CD14-positive monocyte (primary cell): Measurements from ENCODE around the gene SLC25A17. TPM values are rescaled to one million over a fixed set of nuclear protein-coding genes. Genes with fewer than 3 reads are reported as not detected.

Experiments used
- DNase-seq, 3 donors: peaks; one replicate each; pipeline ENCODE4 v3.0.0-alpha.2; 2011 to 2022
- H2AFZ ChIP-seq: 2 replicates; pipeline ENCODE4 v1.6.0; 2012; ENCODE audit warnings: mild to moderate bottlenecking, low read depth, low read length, inconsistent platforms; ENCODE audit not compliant: insufficient read depth, poor library complexity, severe bottlenecking
- H3K27ac ChIP-seq, 2 donors: 1 replicate in 1 of 2; 2 replicates in 1 of 2; pipeline ENCODE4 v1.5.1; 2012 to 2013; ENCODE audit warnings: low read length in 2 of 2, control low read depth in 1 of 2, inconsistent platforms in 1 of 2, low read depth in 1 of 2, mild to moderate bottlenecking in 1 of 2
- H3K27me3 ChIP-seq, 2 donors: one replicate each; pipeline versions ENCODE4 v1.6.0 to v1.6.1; 2011 to 2013; ENCODE audit warnings: low read length in 2 of 2; ENCODE audit not compliant: control insufficient read depth in 2 of 2, insufficient read depth in 2 of 2
- H3K36me3 ChIP-seq, 2 donors: replicated peaks in 1 of 2; 1 replicate in 1 of 2; 2 replicates in 1 of 2; pipeline versions ENCODE4 v1.5.1 to v1.6.1; 2012 to 2013; ENCODE audit warnings: low read length in 2 of 2, control low read depth in 1 of 2, inconsistent platforms in 1 of 2, mild to moderate bottlenecking in 1 of 2; ENCODE audit not compliant: insufficient read depth in 2 of 2, control insufficient read depth in 1 of 2
- H3K4me1 ChIP-seq, 2 donors: 1 replicate in 1 of 2; 2 replicates in 1 of 2; pipeline versions ENCODE4 v1.5.1 to v1.6.1; 2012 to 2013; ENCODE audit warnings: low read length in 2 of 2, control low read depth in 1 of 2, inconsistent platforms in 1 of 2, mild to moderate bottlenecking in 1 of 2, moderate library complexity in 1 of 2; ENCODE audit not compliant: insufficient read depth in 2 of 2, control insufficient read depth in 1 of 2
- H3K4me2 ChIP-seq: replicated peaks from 2 replicates; pipeline ENCODE3; 2012; ENCODE audit warnings: low read length, moderate library complexity, mild to moderate bottlenecking; ENCODE audit not compliant: poor library complexity, severe bottlenecking; ENCODE audit errors: extremely low read depth
- H3K4me3 ChIP-seq, 3 experiments: fragments of 200-600 bp in 1 of 3; sonication (generic) in 1 of 3; replicated peaks in 1 of 3; 1 replicate in 2 of 3; 2 replicates in 1 of 3; pipeline ENCODE4 v1.5.1; 2011 to 2013; ENCODE audit warnings: low read length in 3 of 3, mild to moderate bottlenecking in 3 of 3, control low read depth in 2 of 3, low read depth in 2 of 3, inconsistent platforms in 1 of 3, moderate library complexity in 1 of 3
- H3K79me2 ChIP-seq: 2 replicates; pipeline ENCODE4 v1.6.0; 2012; ENCODE audit warnings: mild to moderate bottlenecking, control low read depth, inconsistent platforms, low read length, moderate library complexity; ENCODE audit not compliant: insufficient read depth
- H3K9ac ChIP-seq: 2 replicates; pipeline ENCODE4 v1.6.0; 2017; ENCODE audit warnings: low read length, mild to moderate bottlenecking; ENCODE audit not compliant: insufficient read depth, poor library complexity, severe bottlenecking
- H3K9me3 ChIP-seq, 2 donors: replicated peaks in 1 of 2; 1 replicate in 1 of 2; 2 replicates in 1 of 2; pipeline versions ENCODE4 v1.5.1 to v1.6.1; 2012 to 2013; ENCODE audit warnings: low read length in 2 of 2, control low read depth in 1 of 2; ENCODE audit not compliant: control insufficient read depth in 1 of 2, insufficient read depth in 1 of 2
- H4K20me1 ChIP-seq: 2 replicates; pipeline ENCODE4 v1.6.0; 2012; ENCODE audit warnings: mild to moderate bottlenecking, low read length, control low read depth, moderate library complexity; ENCODE audit not compliant: insufficient read depth
- H3K27ac Mint-ChIP-seq, 7 donors: one replicate each; pipeline ENCODE4 v1.8.0; 2020; ENCODE audit warnings: mild to moderate bottlenecking in 7 of 7, mixed read lengths in 7 of 7, moderate library complexity in 6 of 7, inconsistent platforms in 2 of 7
- H3K27me3 Mint-ChIP-seq, 3 donors: one replicate each; pipeline ENCODE4 v1.8.0; 2021 to 2022; ENCODE audit warnings: low read depth in 3 of 3, mild to moderate bottlenecking in 3 of 3, mixed read lengths in 3 of 3, moderate library complexity in 3 of 3, inconsistent platforms in 1 of 3
- H3K36me3 Mint-ChIP-seq, 2 donors: one replicate each; pipeline ENCODE4 v1.8.0; 2020; ENCODE audit warnings: mixed read lengths in 2 of 2, inconsistent platforms in 1 of 2, mild to moderate bottlenecking in 1 of 2
- H3K4me1 Mint-ChIP-seq: one replicate; pipeline ENCODE4 v1.8.0; 2020; ENCODE audit warnings: mild to moderate bottlenecking, mixed read lengths
- H3K4me3 Mint-ChIP-seq, 2 donors: one replicate each; pipeline ENCODE4 v1.8.0; 2020; ENCODE audit warnings: mild to moderate bottlenecking in 2 of 2, mixed read lengths in 2 of 2, moderate library complexity in 1 of 2
- H3K9me3 Mint-ChIP-seq, 7 donors: one replicate each; pipeline ENCODE4 v1.8.0; 2020 to 2022; ENCODE audit warnings: mixed read lengths in 7 of 7, mild to moderate bottlenecking in 6 of 7, moderate library complexity in 6 of 7, inconsistent platforms in 2 of 7
- CTCF ChIP-seq: fragments of 200-600 bp; IDR thresholded peaks from one replicate; pipeline ENCODE4 v1.8.0; 2022; ENCODE audit warnings: antibody characterized with exemption, mild to moderate bottlenecking
- WGBS: methylation state at CpG from one replicate; pipeline ENCODE4 v1.1.5; 2013; ENCODE audit warnings: missing lambda C conversion rate; ENCODE audit not compliant: insufficient coverage; 5-methylcytosine and 5-hydroxymethylcytosine counted together
- intact Hi-C, 2 donors: fragments of 100-400 bp; cut with micrococcal nuclease; formaldehyde crosslinking; loops; one replicate each; pipeline versions ENCODE4 v1.15.0 to v1.15.1; 2023
- polyA plus RNA-seq, 3 donors: library from polyadenylated mRNA; depleted of rRNA in 1 of 3; unstranded in 2 of 3; stranded (reverse) in 1 of 3; fragments of 300-500 nt in 2 of 3; fragments of >200 nt in 1 of 3; fragmentation: Illumina TruSeq in 2 of 3; gene quantifications; 1 replicate in 2 of 3; 2 replicates in 1 of 3; pipeline ENCODE4 v1.2.3, GENCODE V29; 2012 to 2021

SLC25A17 gene
- polyA plus RNA-seq, 3 donors = 7.3 to 10.6 (median 8.8) TPM

DNA sequence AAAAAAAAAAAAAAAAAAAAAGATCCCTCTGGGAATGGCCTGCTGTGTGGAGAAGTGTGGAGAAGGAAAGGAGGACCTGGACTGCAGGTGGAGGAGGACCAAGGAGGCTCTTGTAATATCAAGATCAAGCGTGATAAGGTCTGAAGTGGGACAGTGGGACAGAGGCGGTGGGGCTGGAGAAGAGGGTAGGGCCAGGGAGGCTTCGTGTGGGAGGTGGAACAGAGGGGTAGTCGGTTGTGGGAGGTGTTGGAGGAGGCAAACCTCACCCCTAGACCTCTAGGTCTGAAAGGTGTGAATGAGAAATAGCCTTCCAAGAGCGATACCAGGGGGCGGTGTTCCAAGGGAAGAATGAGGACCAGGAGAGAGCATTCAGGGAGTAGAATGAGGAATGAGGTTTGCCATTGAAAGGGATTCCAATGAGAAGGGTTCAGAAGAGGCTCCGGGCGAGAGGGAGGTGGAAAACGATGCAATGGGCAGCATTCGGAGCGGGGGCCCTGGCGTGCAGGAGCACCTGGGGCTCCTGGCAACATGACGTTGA, 95.7 kb downstream of the SLC25A17 start:
- no peak for DNase-seq
- no peaks in the 10 kb centered on the region for H4K20me1 ChIP-seq
- no peaks in the 10 kb centered on the region for H3K27me3 ChIP-seq
- intact Hi-C loops = no loop called here
- H3K27ac Mint-ChIP-seq = peak overlapping the region in 1 of 7 donors; percentile 8
- TF ChIP-seq CTCF = no peak
- H3K4me1 ChIP-seq = peaks cover 0 to 8% of the 10 kb centered on the region in 2 donors
- H3K4me1 Mint-ChIP-seq = peaks cover 11% of the 10 kb centered on the region
- H3K9ac ChIP-seq = no peak overlapping the region
- no peak overlapping the region for H3K27ac ChIP-seq
- H3K4me2 ChIP-seq = no peak overlapping the region
- H3K4me3 Mint-ChIP-seq = no peak overlapping the region
- no peaks in the 10 kb centered on the region for H3K9me3 ChIP-seq
- H3K36me3 ChIP-seq = no peaks in the 10 kb centered on the region
- H3K9me3 Mint-ChIP-seq = peaks cover 0 to 1% (median 0%) of the 10 kb centered on the region in 7 donors
- 100% methylated on average over 6 of the region's 13 CpGs for WGBS
- no peaks in the 10 kb centered on the region for H3K79me2 ChIP-seq
- H3K27me3 Mint-ChIP-seq = peaks cover 1 to 4% (median 2%) of the 10 kb centered on the region in 3 donors
- no peak overlapping the region for H2AFZ ChIP-seq
- no peaks in the 10 kb centered on the region for H3K36me3 Mint-ChIP-seq
- no peak overlapping the region for H3K4me3 ChIP-seq

DNA sequence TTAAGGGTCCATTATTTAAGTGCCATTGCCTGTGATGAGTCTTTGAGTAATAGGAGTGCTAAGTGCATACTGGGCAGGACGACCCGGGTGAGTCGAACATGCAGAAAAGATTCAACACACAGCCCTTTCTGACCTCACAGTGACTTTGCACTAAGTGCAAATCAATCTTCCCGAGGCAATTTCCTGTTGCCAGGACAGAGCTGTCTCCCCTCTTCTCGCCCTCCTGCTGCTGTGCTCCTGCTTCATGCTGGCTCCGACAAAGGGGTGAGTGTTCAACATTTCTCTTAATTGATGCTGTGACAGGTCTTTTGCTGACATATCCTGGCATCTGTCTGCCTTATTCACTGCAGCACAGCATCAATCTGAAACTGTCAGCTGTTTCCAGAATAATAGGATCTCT, 97.9 kb downstream of the SLC25A17 start:
- WGBS = 0% methylated on average over 5 of the region's 6 CpGs

More for the DNA sequence above, 97.9 kb downstream of the SLC25A17 start:
- no peaks in the 10 kb centered on the region for H3K79me2 ChIP-seq
- H2AFZ ChIP-seq = peak overlapping the region; percentile 11
- no peaks in the 10 kb centered on the region for H4K20me1 ChIP-seq
- H3K27me3 Mint-ChIP-seq = peaks cover 1 to 5% (median 2%) of the 10 kb centered on the region in 3 donors
- no peaks in the 10 kb centered on the region for H3K27me3 ChIP-seq
- H3K9ac ChIP-seq = no peak overlapping the region
- H3K27ac Mint-ChIP-seq = no peak overlapping the region
- DNase-seq = peak in 1 of 3 donors; percentile 5
- H3K27ac ChIP-seq = no peak overlapping the region
- H3K4me3 ChIP-seq = no peak overlapping the region
- no peaks in the 10 kb centered on the region for H3K9me3 ChIP-seq
- H3K9me3 Mint-ChIP-seq = peaks cover 0 to 2% (median 0%) of the 10 kb centered on the region in 7 donors
- TF ChIP-seq CTCF = no peak
- no peak overlapping the region for H3K4me2 ChIP-seq
- peaks cover 0 to 8% of the 10 kb centered on the region in 2 donors for H3K4me1 ChIP-seq
- peaks cover 8% of the 10 kb centered on the region for H3K4me1 Mint-ChIP-seq
- H3K4me3 Mint-ChIP-seq = peak overlapping the region in 1 of 2 donors; percentile 9
- H3K36me3 ChIP-seq = no peaks in the 10 kb centered on the region
- no peaks in the 10 kb centered on the region for H3K36me3 Mint-ChIP-seq
- intact Hi-C loops = no loop called here
